H1 (cell line): ENCODE results near the gene BBS4. TPM values are rescaled to one million over a fixed set of nuclear protein-coding genes. Genes with fewer than 3 reads are reported as not detected.

Experiments used
- CTCF ChIA-PET: fragments of 300-600 bp; sonication (Branson Sonifier 250); formaldehyde crosslinking; loops from one replicate; lab custom pipeline; 2021; ENCODE audit not compliant: partially characterized antibody; lab: Charles Lee
- POLR2A ChIA-PET: fragments of 300-600 bp; sonication (Branson Sonifier 250); formaldehyde crosslinking; loops from one replicate; lab custom pipeline; 2021; ENCODE audit warnings: inconsistent platforms; ENCODE audit not compliant: partially characterized antibody; lab: Charles Lee
- DNase-seq, 2 experiments: peaks; one replicate each; pipeline versions ENCODE4 v3.0.0 to v3.0.0-alpha.2; 2010 to 2022; ENCODE audit warnings: low spot score in 2 of 2, low read depth in 1 of 2, mixed read lengths in 1 of 2
- FAIRE-seq: peaks from 2 replicates; lab custom pipeline; 2011; peaks lifted over from hg19 to GRCh38; lab: Jason Lieb, UNC
- H2AFZ ChIP-seq: 2 replicates; pipeline ENCODE4 v1.8.1; 2012; ENCODE audit warnings: low read length, inconsistent platforms
- H2AK5ac ChIP-seq: 2 replicates; pipeline ENCODE4 v1.6.1; 2013; ENCODE audit warnings: low read depth, low read length
- H2BK120ac ChIP-seq: replicated peaks from 2 replicates; pipeline ENCODE3; 2013; ENCODE audit warnings: low read depth, low read length, inconsistent platforms
- H2BK12ac ChIP-seq: 2 replicates; pipeline ENCODE4 v1.6.1; 2013; ENCODE audit warnings: low read depth, low read length
- H2BK15ac ChIP-seq: 2 replicates; pipeline ENCODE4 v1.6.1; 2013; ENCODE audit warnings: low read length
- H2BK20ac ChIP-seq: 2 replicates; pipeline ENCODE4 v1.6.1; 2013; ENCODE audit warnings: low read length
- H2BK5ac ChIP-seq: 2 replicates; pipeline ENCODE4 v1.6.1; 2013; ENCODE audit warnings: low read depth, low read length
- H3K14ac ChIP-seq: 2 replicates; pipeline ENCODE4 v1.6.1; 2013; ENCODE audit warnings: inconsistent platforms; ENCODE audit not compliant: insufficient read length
- H3K18ac ChIP-seq: 2 replicates; pipeline ENCODE4 v1.6.1; 2013; ENCODE audit warnings: low read length; ENCODE audit errors: extremely low read depth
- H3K23ac ChIP-seq: 2 replicates; pipeline ENCODE4 v1.6.1; 2013; ENCODE audit warnings: inconsistent platforms; ENCODE audit not compliant: insufficient read length
- H3K23me2 ChIP-seq: 2 replicates; pipeline ENCODE4 v1.6.1; 2013; ENCODE audit warnings: low read depth, low read length
- H3K27ac ChIP-seq: 2 replicates; pipeline ENCODE4 v1.6.1; 2011; ENCODE audit warnings: low read depth, low read length, inconsistent platforms
- H3K27me3 ChIP-seq, 4 experiments: replicated peaks in 1 of 4; 1 replicate in 1 of 4; 2 replicates in 3 of 4; pipeline versions ENCODE4 v1.6.1 to v1.8.1; 2011 to 2013; ENCODE audit warnings: low read length in 3 of 4, mild to moderate bottlenecking in 3 of 4, inconsistent platforms in 2 of 4, mixed read lengths in 2 of 4, moderate library complexity in 1 of 4; ENCODE audit not compliant: control insufficient read depth in 3 of 4, insufficient read depth in 3 of 4; ENCODE audit errors: extremely low read depth in 1 of 4
- H3K36me3 ChIP-seq, 4 experiments: 2 replicates each; pipeline versions ENCODE4 v1.6.1 to v1.8.1; 2011 to 2013; ENCODE audit warnings: mild to moderate bottlenecking in 4 of 4, low read length in 3 of 4, moderate library complexity in 2 of 4, control low read depth in 1 of 4, inconsistent platforms in 1 of 4; ENCODE audit not compliant: insufficient read depth in 4 of 4, control insufficient read depth in 2 of 4
- H3K4ac ChIP-seq: replicated peaks from 2 replicates; pipeline ENCODE3; 2013; ENCODE audit warnings: low read length, low read depth, mixed read lengths, inconsistent platforms; ENCODE audit not compliant: insufficient read length
- H3K4me1 ChIP-seq, 4 experiments: replicated peaks in 1 of 4; 1 replicate in 1 of 4; 2 replicates in 3 of 4; pipeline versions ENCODE4 v1.6.1 to v1.8.1; 2011 to 2013; ENCODE audit warnings: low read length in 3 of 4, inconsistent platforms in 2 of 4, mixed read lengths in 1 of 4; ENCODE audit not compliant: insufficient read depth in 4 of 4, control insufficient read depth in 3 of 4
- H3K4me2 ChIP-seq, 2 experiments: 2 replicates each; pipeline versions ENCODE4 v1.6.1 to v1.8.1; 2011 to 2013; ENCODE audit warnings: low read depth in 2 of 2, low read length in 2 of 2, control low read depth in 1 of 2, inconsistent platforms in 1 of 2, mild to moderate bottlenecking in 1 of 2; ENCODE audit not compliant: insufficient read depth in 1 of 2
- H3K4me3 ChIP-seq, 4 experiments: fragments of 200-600, 300-600 bp in 1 of 4; sonication (generic), shearing (Covaris generic), sonication (Bioruptor Twin) in 1 of 4; 2 replicates each; pipeline versions ENCODE4 v1.5.1 to v1.8.1; 2011 to 2016; ENCODE audit warnings: low read length in 4 of 4, low read depth in 3 of 4, control low read depth in 2 of 4, inconsistent platforms in 2 of 4, mild to moderate bottlenecking in 2 of 4, mixed read lengths in 1 of 4, moderate library complexity in 1 of 4; ENCODE audit not compliant: insufficient read depth in 2 of 4; ENCODE audit errors: extremely low read depth in 1 of 4
- H3K56ac ChIP-seq: replicated peaks from 2 replicates; pipeline ENCODE3; 2013; ENCODE audit warnings: low read depth, mild to moderate bottlenecking, mixed read lengths, low read length, inconsistent platforms; ENCODE audit not compliant: insufficient read length
- H3K79me1 ChIP-seq: 2 replicates; pipeline ENCODE4 v1.6.1; 2013; ENCODE audit warnings: low read depth, low read length, control low read depth
- H3K79me2 ChIP-seq, 2 experiments: 2 replicates each; pipeline versions ENCODE4 v1.6.1 to v1.8.1; 2012 to 2013; ENCODE audit warnings: low read length in 2 of 2, mild to moderate bottlenecking in 2 of 2, inconsistent platforms in 1 of 2; ENCODE audit not compliant: insufficient read depth in 2 of 2, control insufficient read depth in 1 of 2
- H3K9ac ChIP-seq, 4 experiments: replicated peaks in 1 of 4; 1 replicate in 1 of 4; 2 replicates in 3 of 4; pipeline versions ENCODE4 v1.6.1 to v1.8.1; 2011 to 2013; ENCODE audit warnings: low read depth in 3 of 4, low read length in 3 of 4, control low read depth in 2 of 4, mild to moderate bottlenecking in 2 of 4, moderate library complexity in 2 of 4, inconsistent platforms in 1 of 4; ENCODE audit errors: extremely low read depth in 1 of 4
- H3K9me3 ChIP-seq, 2 experiments: 2 replicates each; pipeline versions ENCODE4 v1.6.1 to v1.8.1; 2012 to 2013; ENCODE audit warnings: mild to moderate bottlenecking in 2 of 2, moderate library complexity in 2 of 2, control low read depth in 1 of 2, inconsistent platforms in 1 of 2, low read depth in 1 of 2, low read length in 1 of 2, mixed read lengths in 1 of 2; ENCODE audit not compliant: insufficient read depth in 2 of 2
- H4K20me1 ChIP-seq, 2 experiments: replicated peaks in 1 of 2; 2 replicates each; pipeline versions ENCODE3 to v1.8.1; 2011 to 2013; ENCODE audit warnings: inconsistent platforms in 2 of 2, low read length in 2 of 2, mild to moderate bottlenecking in 1 of 2; ENCODE audit not compliant: insufficient read depth in 2 of 2, control insufficient read depth in 1 of 2
- H4K5ac ChIP-seq: 2 replicates; pipeline ENCODE4 v1.6.1; 2013; ENCODE audit warnings: low read length, low read depth, mixed read lengths, inconsistent platforms; ENCODE audit not compliant: insufficient read length
- H4K8ac ChIP-seq: 2 replicates; pipeline ENCODE4 v1.8.0; 2013; ENCODE audit warnings: mild to moderate bottlenecking, moderate library complexity, low read length, inconsistent platforms; ENCODE audit not compliant: insufficient read depth; ENCODE audit errors: extremely low read depth
- H4K91ac ChIP-seq: replicated peaks from 2 replicates; pipeline ENCODE3; 2013; ENCODE audit warnings: low read length, mixed read lengths, inconsistent platforms; ENCODE audit not compliant: insufficient read length
- BACH1 ChIP-seq: IDR thresholded peaks from 2 replicates; pipeline ENCODE4 v1.6.1; 2012; ENCODE audit warnings: low read length, improper control_type of control experiment
- CHD2 ChIP-seq: IDR thresholded peaks from 2 replicates; pipeline ENCODE4 v1.6.1; 2012; ENCODE audit warnings: low read length, improper control_type of control experiment
- NRF1 ChIP-seq: IDR thresholded peaks from 2 replicates; pipeline ENCODE4 v1.6.1; 2011; ENCODE audit warnings: mild to moderate bottlenecking, low read depth, low read length, improper control_type of control experiment
- RXRA ChIP-seq: IDR thresholded peaks from 2 replicates; pipeline ENCODE4 v1.6.1; 2011; ENCODE audit warnings: low read depth, mild to moderate bottlenecking, low read length, moderate library complexity; ENCODE audit not compliant: insufficient read depth
- SP1 ChIP-seq: IDR thresholded peaks from 2 replicates; pipeline ENCODE4 v1.6.1; 2011; ENCODE audit warnings: low read depth, low read length
- SRF ChIP-seq: IDR thresholded peaks from 2 replicates; pipeline ENCODE4 v1.6.1; 2011; ENCODE audit warnings: mild to moderate bottlenecking, low read depth, low read length, moderate library complexity
- SUZ12 ChIP-seq: fragments of 200-600 bp; sonication (generic); IDR thresholded peaks from 2 replicates; pipeline ENCODE4 v1.6.1; 2012; ENCODE audit warnings: mild to moderate bottlenecking, inconsistent platforms, low read length, moderate library complexity, mixed read lengths
- TCF12 ChIP-seq: IDR thresholded peaks from 2 replicates; pipeline ENCODE4 v1.6.1; 2011; ENCODE audit warnings: low read depth, mild to moderate bottlenecking, low read length
- YY1 ChIP-seq: IDR thresholded peaks from 2 replicates; pipeline ENCODE4 v1.6.1; 2011; ENCODE audit warnings: low read depth, mild to moderate bottlenecking, low read length
- WGBS, 2 experiments: shearing (Covaris generic) in 1 of 2; methylation state at CpG; one replicate each; pipeline versions ENCODE4 v1.1.6 to v1.1.7; 2013 to 2015; ENCODE audit warnings: low lambda C conversion rate in 2 of 2, mixed read lengths in 2 of 2, inconsistent platforms in 1 of 2, low coverage in 1 of 2, missing lambda C conversion rate in 1 of 2; ENCODE audit not compliant: insufficient replicate concordance in 2 of 2, insufficient coverage in 1 of 2, insufficient read length in 1 of 2; ENCODE audit errors: extremely low coverage in 1 of 2, missing lambda C conversion rate in 1 of 2; 5-methylcytosine and 5-hydroxymethylcytosine counted together
- polyA plus RNA-seq, 7 experiments: library from polyadenylated mRNA; depleted of rRNA in 3 of 7; stranded (reverse) in 5 of 7; unstranded in 2 of 7; fragments of >200 nt in 5 of 7; fragments of 200-250 nt in 2 of 7; gene quantifications; 1 replicate in 5 of 7; 2 replicates in 1 of 7; 4 replicates in 1 of 7; pipeline versions ENCODE4 v1.2.1 to v1.2.3, GENCODE V29; 2011 to 2013; ENCODE audit warnings: missing spikeins in 2 of 7, mixed read lengths in 2 of 7
- total RNA-seq: library from RNA; stranded (reverse); fragmentation: NEBNext Ultra II Directional; extraction: Animal tissue kit (Norgen Biotek cat#: 25700); gene quantifications from 2 replicates; pipeline ENCODE4 v1.2.1, GENCODE V29; 2021
- TF ChIP-seq, protein P1 (sequence below): IDR thresholded peaks from 2 replicates; pipeline ENCODE4 v1.6.1; 2011; ENCODE audit warnings: low read depth, mild to moderate bottlenecking, low read length; ENCODE audit not compliant: insufficient read depth
- TF ChIP-seq, protein P2 (sequence below): IDR thresholded peaks from 2 replicates; pipeline ENCODE4 v1.6.1; 2011; ENCODE audit warnings: low read length, improper control_type of control experiment

BBS4 gene
- total and polyA plus RNA-seq, 2 of the 8 experiments (the other 6 are each of a cell fraction or from before 2014, with no cell fraction given), result 17.4 to 24.1 TPM

DNA sequence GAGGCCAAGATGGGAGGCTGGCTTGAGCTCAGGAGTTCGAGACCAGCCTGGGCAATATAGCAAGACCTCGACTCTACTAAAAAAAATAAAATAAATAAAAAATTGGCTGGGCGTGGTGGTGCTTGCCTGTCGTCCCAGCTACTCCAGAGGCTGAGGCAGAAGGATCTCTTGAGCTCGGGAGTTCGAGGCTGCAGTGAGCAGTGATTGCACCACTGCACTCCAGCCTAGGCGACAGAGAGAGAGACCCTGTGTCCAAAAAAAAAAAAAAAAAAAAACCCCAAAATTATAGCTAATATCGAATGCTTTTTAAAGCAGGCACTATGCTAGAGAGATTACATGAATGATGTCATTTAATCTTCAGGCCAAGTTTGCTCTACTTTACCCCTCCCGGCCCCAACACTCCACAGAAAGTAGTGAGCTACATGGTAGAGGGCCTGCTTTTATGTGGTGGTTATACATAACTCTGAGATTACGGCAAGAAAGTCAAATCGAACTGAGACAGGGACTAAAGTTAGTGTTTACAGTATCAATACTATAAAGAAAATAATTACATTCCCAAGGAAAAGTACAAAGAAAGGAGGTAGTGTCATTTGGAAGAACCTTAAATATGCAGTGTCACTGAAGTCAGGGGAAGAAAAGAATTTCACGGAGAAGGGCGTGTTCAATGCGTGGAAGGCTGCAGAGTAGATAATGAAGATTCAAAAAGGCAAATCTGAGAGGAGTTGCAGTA lies 96.4 kb downstream of the BBS4 start:
- H3K27me3 ChIP-seq, result no peaks in the 10 kb centered on the region
- H2AK5ac ChIP-seq, result 0 out of 2 replicates have a peak overlapping the region, but pooled peaks have one; percentile 10
- no peak overlapping the region for H4K8ac ChIP-seq
- peak overlapping the region; percentile 88 to 96 for H3K4me2 ChIP-seq
- no peak overlapping the region for H3K14ac ChIP-seq
- H3K4me3 ChIP-seq, result peak overlapping the region; percentile 79 to 98 (median 89)
- no peak overlapping the region for H4K5ac ChIP-seq
- POLR2A ChIA-PET, result interaction anchor here (1.3 kb wide), 1 partner anchor 10 kb away, joined by 3 read pairs; no protein-coding TSS in a partner anchor
- H2BK12ac ChIP-seq, result no peak overlapping the region
- peak overlapping the region; percentile 92 to 98 (median 94) for H3K9ac ChIP-seq
- H3K23me2 ChIP-seq, result peaks cover 6% of the 10 kb centered on the region
- peaks cover 0 to 49% of the 10 kb centered on the region in 2 experiments; a peak in 3 of 4 replicates for H3K79me2 ChIP-seq
- H2BK5ac ChIP-seq, result no peak overlapping the region; the same call in 1 of the 2 replicates
- H2BK15ac ChIP-seq, result no peak overlapping the region
- H2AFZ ChIP-seq, result peak overlapping the region; percentile 64
- H2BK120ac ChIP-seq, result no peak overlapping the region
- H3K36me3 ChIP-seq, result no peaks in the 10 kb centered on the region
- no peak overlapping the region for H3K27ac ChIP-seq
- DNase-seq (no peak), FAIRE-seq (no peak)
- H4K20me1 ChIP-seq, result peaks cover 0 to 1% of the 10 kb centered on the region in 2 experiments
- H3K56ac ChIP-seq, result no peak overlapping the region
- H3K4ac ChIP-seq, result no peak overlapping the region
- no peaks in the 10 kb centered on the region; the same call in 1 of the 2 replicates for H3K79me1 ChIP-seq
- 66% methylated on average over 13 of the region's 14 CpGs; no CpG with 5 or more reads in 1 of the 2 experiments for WGBS, 2 experiments
- H4K91ac ChIP-seq, result no peak overlapping the region
- no peaks in the 10 kb centered on the region for H3K9me3 ChIP-seq
- no peak overlapping the region for H3K23ac ChIP-seq
- CTCF ChIA-PET, result interaction anchor here (1.0 to 2.2 kb wide), 2 partner anchors 13 to 112 kb away, joined by 3 to 7 read pairs; no protein-coding TSS in a partner anchor
- no peak overlapping the region for H3K18ac ChIP-seq
- no peak overlapping the region for H2BK20ac ChIP-seq
- peaks cover 0 to 8% (median 2%) of the 10 kb centered on the region in 4 experiments; a peak in 3 of 7 replicates for H3K4me1 ChIP-seq
- TF ChIP-seq RXRA (no peak), SP1 (no peak), SRF (no peak), TCF12 (no peak), CHD2 (no peak), BACH1 (no peak), YY1 (no peak), SUZ12 (no peak), NRF1 (no peak)
- TF ChIP-seq, protein P1, sequence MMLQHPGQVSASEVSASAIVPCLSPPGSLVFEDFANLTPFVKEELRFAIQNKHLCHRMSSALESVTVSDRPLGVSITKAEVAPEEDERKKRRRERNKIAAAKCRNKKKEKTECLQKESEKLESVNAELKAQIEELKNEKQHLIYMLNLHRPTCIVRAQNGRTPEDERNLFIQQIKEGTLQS, result no peak
- TF ChIP-seq, protein P2, sequence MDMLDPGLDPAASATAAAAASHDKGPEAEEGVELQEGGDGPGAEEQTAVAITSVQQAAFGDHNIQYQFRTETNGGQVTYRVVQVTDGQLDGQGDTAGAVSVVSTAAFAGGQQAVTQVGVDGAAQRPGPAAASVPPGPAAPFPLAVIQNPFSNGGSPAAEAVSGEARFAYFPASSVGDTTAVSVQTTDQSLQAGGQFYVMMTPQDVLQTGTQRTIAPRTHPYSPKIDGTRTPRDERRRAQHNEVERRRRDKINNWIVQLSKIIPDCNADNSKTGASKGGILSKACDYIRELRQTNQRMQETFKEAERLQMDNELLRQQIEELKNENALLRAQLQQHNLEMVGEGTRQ, result no peak
